Skin of body (tissue), 2 donors: ENCODE results near the gene TNFSF18. TPM values are rescaled to one million over a fixed set of nuclear protein-coding genes. Genes with fewer than 3 reads are reported as not detected.

Source experiments
- DNase-seq: peaks from one replicate; lab custom pipeline; 2025; lab: John Stamatoyannopoulos, UW
- total RNA-seq: library from RNA; depleted of rRNA; stranded (reverse); fragments of >200 nt; gene quantifications from one replicate; pipeline ENCODE4 v1.2.3, GENCODE V29; 2014

TNFSF18 gene
- total RNA-seq, 1 donor from 2014 or later, result 3.4 TPM

DNA sequence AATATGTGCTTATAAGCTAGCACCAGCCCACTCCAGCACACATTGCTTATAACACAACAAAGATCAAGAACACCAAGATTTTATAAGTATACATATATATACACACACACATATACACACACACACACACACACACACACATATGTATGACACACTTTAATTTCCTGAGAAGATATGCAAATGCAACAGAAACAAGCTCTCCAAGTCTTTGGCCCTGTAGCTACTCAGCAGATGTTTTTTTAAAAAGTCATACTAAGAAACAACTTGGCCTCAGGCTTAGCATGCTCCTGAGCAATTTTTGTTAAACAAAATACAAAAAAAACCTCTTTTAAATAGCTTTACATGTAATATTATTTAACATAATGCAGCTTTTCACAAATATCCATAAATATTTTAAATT is 11.1 kb downstream of the TNFSF18 start:
- no peak for DNase-seq

GRCh38 chr1:173038875-173039554 is 11.7 kb downstream of the TNFSF18 start:
- DNase-seq, result no peak

GRCh38 chr1:173024543-173024942 is 26.2 kb downstream of the TNFSF18 start:
- no peak for DNase-seq

DNA sequence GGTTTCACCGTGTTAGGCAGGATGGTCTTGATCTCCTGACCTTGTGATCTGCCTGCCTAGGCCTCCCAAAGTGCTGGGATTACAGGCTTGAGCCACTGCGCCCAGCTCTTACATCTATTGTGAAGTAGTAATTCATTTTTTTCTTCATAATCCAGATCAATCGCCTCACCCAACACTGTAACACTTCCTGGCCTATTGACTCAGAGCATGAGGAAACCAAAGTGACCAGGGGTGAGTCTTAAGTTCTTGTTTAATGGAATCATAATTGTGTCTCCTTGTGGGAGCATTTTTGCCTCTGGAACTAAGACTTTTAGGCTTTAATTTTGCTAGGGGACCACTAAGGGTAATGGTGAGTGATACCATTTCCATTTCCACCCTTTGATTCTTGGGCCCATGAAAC is 27.4 kb downstream of the TNFSF18 start:
- no peak for DNase-seq

DNA sequence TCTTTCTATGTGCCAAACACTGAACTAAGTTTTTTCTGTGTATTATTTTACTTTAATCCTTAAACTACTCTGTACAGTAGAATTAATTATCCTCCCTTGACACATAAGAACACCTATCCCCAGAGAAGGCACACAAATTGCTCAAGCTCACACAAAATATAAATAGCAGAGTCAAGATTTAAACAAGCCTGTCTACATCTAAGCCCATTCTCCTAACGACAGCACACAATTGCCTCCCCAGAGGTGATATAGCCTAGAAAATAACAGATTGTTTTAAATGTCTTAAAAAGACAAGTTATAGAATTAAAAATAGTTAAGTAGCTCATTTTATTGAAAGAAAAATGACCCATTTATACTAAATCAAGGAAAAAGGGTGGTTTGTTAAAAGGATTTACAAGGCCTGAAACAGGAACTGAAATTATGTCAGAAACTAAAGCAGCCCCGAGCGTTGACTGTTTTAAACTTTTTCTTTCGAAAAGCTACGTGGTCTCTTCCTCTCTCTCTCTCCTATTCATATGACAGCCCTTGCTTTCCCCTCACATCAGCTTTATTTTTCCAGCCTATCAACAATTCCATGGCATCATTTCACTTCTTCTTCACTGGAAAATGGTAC is 30.5 kb downstream of the TNFSF18 start:
- no peak for DNase-seq

DNA sequence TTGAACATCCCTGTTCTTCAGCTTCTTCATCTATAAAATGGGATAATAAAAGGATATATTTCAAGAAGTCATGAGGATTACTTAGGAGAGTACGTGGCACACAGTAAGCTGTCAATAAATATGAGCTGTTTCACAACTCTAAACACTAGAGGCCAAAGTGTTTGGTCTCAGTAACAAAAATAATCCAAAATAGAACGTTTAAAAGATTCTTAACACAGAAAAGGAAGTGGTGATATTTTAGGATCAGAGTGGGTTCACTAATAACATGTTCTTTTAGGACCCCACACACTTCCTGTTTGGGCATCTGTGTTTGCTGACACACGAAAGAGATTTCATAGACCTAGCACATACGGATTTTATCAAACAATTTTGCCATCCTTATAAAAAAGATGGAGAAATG is 32.9 kb downstream of the TNFSF18 start:
- DNase-seq, result no peak

GRCh38 chr1:173016419-173016818 is 34.3 kb downstream of the TNFSF18 start:
- no peak for DNase-seq

- no peak for DNase-seq
Observed at GRCh38 chr1:173015629-173016028, 35.1 kb downstream of the TNFSF18 start.

DNA sequence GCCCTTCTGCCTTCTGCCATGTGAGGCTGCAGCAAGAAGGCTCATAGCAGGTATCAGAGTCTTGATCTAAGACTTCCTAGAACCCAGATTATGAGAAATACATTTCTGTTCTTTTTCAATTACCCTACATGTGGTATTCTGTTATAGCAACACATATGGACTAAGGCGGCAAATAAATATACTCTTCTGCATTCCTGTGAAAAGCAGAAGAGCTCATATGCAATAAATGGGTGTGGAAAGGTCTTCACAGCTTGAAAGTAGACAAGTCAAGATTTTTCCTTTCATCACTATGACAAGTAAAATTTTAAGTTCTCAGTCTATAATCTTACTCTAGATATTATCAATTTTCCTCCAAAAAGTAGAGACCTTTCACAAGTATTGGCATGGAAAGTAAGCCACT is 36.6 kb downstream of the TNFSF18 start:
- DNase-seq, result no peak

- no peak for DNase-seq
Observed at GRCh38 chr1:173012126-173012525, 38.6 kb downstream of the TNFSF18 start.

DNA sequence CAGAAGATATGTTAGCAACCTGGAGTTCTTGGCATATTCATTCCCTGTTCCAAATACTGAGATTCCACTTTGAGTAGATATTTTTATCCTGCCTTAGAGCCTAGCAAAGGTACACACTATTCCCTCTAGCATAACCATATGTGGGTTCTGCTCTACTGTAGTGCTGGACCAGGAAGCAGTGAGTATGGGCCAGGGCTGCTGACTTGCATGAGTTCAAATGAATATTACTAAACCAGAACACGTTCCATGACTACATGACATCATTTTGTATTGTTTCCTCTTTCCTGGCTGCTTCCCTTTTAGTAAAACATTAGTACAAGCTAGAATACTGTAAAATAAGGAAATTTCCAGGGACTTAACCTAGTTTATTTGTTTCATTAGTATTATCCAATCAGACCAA is 41.1 kb downstream of the TNFSF18 start:
- DNase-seq, result peak; percentile 10

DNA sequence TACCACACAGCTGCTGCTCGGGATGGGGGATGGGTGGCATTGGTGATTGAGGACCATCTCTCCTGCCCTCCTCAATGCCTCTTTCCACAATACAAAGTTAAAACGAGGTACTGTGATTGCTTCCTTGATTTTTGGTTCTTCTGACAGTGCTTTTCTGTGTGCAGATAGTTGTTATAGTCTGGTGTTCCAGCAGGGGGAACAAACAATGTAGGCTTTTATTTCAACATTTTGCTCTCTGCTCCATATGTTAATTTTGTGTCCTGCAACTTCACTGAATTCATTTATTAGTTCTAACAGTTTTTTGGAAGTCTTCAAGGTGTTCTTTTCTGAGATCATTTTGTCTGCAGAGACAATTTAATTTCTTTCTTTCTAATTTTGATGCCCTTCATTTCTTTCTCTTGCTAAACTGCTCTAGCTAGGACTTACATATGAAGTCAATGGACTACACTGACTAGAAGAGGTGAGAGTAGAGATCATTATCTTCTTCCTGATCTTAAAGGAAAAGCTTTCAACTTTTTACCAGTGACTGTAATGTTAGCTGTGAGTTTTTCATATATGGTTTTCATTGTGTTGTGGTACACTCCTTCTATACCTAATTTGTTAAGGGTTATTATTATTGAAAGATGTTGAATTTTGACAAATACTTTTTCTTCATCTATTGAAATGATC is 45.4 kb downstream of the TNFSF18 start:
- no peak for DNase-seq

DNA sequence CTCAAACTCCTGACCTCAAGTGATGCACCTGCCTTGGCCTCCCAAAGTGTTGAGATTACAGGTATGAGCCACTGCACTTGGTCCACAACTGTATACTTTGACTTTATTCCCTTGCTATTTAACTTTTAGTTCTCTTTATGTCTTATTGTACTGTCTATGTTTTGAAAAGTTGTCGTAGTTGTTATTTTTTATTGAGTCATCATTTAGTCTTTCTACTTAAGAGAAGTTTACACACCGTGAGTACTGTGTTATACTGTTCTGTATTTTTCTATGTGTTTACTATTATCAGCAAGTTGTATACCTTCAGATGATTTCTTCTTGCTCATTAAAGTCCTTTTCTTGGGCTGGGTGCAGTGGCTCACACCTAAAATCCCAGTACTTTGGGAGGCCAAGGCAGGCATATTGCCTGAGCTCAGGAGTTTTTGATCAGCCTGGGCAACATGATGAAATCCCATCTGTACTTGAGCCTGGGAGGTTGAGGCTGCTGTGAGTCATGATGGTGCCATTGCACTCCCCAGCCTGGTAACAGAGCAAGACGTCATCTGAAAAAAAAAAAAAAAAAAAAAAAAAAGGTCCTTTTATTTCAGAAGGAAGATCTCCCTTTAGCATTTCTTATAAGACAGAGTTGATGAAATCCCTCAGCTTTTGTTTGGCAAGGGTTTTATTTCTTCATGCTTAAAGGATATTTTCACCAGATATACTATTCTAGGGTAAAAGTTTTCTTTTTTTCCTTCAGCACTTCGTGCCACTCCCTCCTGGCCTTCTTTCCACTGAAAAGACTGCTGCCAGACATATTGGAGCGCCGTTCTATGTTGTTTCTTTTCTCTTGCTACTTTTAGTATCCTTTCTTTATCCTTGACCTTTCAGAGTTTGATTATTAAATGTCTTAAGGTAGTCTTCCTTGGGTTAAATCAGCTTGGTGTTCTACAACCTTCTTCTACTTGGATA is 47.6 kb downstream of the TNFSF18 start:
- DNase-seq, result no peak

DNA sequence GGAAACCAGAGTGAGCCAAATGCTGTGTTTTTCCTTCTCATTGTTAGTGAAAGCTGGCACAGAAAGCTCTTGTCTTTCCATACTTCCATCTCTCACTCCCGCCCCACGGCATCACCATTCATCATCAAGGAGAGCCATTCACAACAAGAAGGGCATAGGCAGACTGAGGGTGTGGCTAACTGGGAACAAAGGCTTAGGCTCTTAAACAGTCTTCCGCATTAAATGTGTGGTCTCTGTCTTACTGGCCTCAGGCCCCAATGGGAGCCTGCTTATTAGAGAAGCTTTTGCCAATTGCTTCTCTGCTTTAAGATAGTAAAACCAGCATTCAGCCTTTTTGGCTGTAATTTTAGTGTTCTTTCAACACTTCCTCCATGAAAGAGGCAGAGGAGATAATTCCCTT is 51.4 kb downstream of the TNFSF18 start:
- DNase-seq, result no peak

DNA sequence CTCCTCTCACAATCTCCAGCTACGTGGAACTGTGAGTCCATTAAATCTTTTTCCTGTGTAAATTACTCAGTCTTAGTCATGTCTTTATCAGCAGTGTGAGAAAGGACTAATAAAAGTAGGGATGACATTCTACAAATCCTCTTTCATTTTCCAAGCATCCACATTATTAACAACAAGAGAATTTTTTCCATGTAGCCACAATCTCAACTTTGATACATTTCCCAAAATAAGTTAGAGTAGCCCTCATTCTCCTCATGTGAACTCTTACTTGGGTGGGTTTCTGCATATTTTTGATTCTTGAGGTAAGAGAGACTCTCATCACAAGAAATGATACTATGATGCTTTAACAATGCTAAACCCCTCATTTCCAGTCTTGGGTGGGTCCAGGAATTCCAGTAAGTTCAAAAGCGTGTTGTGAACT is 52.8 kb downstream of the TNFSF18 start:
- DNase-seq, result no peak

- DNase-seq, result no peak
Observed at GRCh38 chr1:172993640-172994039, 57.1 kb downstream of the TNFSF18 start.

GRCh38 chr1:172991674-172992400 is 58.9 kb downstream of the TNFSF18 start:
- no peak for DNase-seq

- DNase-seq, result no peak
Observed at GRCh38 chr1:172990598-172991215, 60.0 kb downstream of the TNFSF18 start.
